Activated CD4-positive, alpha-beta T cell treated with anti-CD3 and anti-CD28 coated beads, Interleukin-2, amount 50 U/mL, for 4 hours (primary cell): ENCODE data around the gene MOB4.
"Not testable (repeated sequence)": the region's sequence is repeated elsewhere in the genome, so short reads cannot be mapped to it uniquely, and the experiment has no call there.

ENCODE experiments used
- DNase-seq, 2 experiments: peaks; one replicate each; pipeline ENCODE4 v3.0.0-alpha.2; 2020

Gene MOB4

DNA sequence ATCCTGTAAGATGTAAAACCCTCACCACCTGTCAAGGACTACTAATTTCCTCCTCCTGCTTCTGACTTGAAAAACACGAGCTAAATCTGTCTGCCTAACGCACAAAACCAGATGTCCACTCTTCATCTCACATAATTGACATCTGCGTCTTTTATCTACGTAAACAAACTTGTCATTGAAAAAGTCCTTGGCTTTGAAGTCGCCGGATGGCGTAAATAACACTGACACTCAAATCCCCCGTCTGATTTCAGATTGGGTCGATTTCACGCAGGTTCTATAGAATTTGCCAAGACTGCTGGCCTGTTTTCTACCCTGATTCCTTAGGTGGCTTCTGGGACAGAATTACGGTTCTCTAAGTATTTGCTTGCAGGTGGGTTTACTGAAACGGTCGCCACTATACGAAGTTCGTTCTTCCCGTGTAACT lies 539 bp upstream of the MOB4 start:
- DNase-seq: no peak

DNA sequence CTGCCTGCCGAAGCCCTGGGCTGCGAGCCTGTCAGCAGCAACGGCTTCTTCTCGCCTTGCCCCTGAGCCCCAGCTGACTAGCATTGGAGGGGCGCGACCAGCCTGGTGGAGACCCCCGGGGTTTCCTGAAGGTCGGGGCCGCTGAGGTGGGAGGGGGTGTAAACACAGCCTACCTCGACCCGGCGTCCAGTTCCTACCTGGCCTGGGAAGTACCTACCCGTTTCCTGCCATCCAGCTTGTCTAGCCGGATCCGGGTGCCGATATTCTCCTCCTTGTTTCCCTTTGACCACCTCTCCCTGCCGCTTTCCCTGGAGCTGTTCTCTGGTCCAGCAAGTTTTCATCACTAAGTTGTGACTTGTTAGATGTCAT lies 511 bp downstream of the MOB4 start:
- DNase-seq: no peak

- DNase-seq: no peak
Observed at GRCh38 chr2:197517150-197517549, 1.3 kb downstream of the MOB4 start.

DNA sequence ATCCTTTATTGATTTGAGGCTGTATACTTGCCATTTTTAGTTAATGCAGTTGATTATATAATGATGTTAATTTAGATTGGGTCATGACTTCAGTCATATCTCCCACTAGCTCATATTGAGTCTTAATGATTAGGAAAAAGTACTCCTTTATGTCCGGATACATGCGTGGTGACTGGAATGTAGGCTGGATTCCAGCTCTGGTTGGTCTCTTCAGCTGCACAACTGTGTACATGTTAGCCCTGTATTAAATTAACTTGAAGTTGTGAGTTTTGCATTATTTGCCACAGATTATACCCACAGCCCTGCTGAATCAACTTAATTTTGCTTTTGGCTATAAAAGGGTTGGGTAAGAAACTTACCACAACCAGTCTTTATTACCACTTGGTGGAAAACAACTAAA lies 22.5 kb downstream of the MOB4 start:
- no peak for DNase-seq

- no peak for DNase-seq
Observed at GRCh38 chr2:197539734-197540133, 23.9 kb downstream of the MOB4 start.

GRCh38 chr2:197543206-197543605 lies 27.3 kb downstream of the MOB4 start:
- no peak for DNase-seq

DNA sequence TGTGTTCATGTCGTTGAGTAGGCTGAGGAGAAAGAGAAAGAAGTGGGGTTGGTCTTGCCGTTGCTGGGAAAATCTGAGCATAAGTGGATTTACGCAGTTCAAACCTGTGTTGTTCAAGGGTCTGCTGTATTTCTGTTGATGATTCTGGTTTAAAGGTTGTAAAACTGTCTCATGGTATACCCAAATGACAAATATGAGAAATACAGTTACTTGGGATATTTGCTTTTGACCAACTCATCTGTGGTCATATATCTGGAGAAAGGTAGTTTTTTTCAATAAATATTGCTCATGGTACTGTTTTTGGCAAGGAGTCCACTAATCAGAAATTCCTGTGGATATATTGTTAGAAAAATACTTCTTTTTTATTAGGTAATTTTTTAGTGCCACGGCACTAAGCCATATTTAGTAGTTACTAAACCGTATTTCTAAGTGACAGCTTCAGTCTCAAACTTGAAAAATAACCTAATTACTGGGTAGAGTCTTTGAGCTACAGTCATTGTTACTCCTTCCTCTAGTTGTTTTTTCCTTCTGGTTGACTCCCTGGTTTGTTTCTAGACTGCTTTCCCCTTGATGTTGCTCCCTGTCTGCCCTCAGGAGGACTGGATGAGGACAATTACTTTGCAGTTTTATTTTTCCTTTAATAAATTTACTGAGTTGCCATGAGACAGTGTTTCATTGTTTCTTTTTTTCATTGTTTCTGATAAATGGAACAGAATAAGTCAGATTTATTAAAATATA lies 31.5 kb downstream of the MOB4 start:
- no peak for DNase-seq

DNA sequence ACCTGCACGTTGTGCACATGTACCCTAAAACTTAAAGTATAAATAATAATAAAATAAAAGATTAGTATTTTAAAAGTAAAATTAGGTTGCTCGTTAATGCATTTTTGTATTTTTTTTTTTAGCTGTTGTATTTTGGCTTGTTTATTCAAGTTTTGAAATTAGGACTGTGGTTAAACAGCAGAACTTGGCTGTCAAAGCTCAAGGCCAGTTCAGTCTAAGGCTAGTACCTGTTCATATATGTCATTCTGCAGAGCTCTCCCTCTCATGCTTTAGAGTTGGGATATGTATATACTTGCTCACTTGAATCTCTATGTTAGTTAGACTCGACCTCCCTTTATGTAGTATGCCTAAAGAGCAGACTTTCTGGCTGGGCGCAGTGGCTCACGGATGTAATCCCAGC lies 32.7 kb downstream of the MOB4 start:
- DNase-seq: no peak

- not testable (repeated sequence) for DNase-seq
Observed at GRCh38 chr2:197551260-197551659, 35.4 kb downstream of the MOB4 start.

DNA sequence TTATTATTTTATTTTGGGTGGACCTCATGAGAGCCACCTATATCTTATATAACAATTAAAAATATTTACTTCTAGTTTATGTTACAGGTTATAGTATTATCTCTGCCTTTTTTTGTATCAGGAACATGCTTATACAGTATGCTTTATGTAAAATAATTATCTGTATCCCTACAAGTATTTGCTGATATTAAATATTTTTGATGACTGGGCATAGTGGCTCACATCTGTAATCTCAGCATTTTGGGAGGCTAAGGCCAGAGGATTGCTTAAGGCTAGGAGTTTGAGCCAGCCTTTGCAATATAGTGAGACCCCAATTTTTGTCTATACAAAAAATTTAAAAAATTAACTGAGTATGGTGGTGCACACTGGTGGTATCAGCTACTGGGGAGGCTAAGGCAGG lies 39.6 kb downstream of the MOB4 start:
- DNase-seq: no peak

GRCh38 chr2:197556456-197556855 lies 40.6 kb downstream of the MOB4 start:
- no peak for DNase-seq

DNA sequence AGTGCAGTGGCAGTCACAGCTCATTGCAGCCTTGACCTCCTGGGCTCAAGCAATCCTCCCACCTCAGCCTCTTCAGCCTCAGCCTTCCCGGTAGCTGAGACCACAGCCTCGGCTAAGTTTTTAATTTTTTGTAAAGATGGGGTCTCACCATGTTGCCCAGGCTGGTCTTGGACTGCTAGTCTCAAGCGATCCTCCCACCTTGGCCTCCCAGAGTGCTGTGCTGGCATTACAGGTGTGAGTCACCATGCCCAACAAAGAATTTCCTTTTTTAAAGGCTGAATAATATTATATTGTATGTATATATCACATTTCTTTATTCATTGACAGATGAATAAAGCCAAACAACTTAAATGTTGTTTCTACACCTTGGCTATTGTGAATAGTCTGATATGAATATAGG lies 42.5 kb downstream of the MOB4 start:
- no peak for DNase-seq

GRCh38 chr2:197559681-197560080 lies 43.8 kb downstream of the MOB4 start:
- no peak for DNase-seq

- DNase-seq: no peak
Observed at GRCh38 chr2:197560146-197560665, 44.3 kb downstream of the MOB4 start.

GRCh38 chr2:197571627-197572271 lies 55.9 kb downstream of the MOB4 start:
- no peak for DNase-seq

DNA sequence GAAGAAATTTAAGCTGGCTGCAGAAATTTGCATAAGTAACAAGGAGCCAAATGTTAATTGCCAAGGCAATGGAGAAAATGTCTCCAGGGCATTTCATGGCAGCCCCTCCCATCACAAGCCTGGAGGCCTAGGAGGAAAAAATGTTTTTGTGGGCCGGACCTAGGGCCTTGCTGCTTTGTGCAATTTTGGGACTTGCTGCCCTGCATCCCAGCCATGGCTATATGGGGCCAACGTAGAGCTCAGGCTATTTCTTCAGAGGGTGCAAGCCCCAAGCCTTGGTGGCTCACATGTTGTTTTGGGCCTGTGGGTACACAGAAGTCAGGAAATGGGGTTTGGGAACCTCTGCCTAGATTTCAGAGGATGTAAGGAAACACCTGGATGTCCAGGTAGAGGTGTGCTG lies 57.7 kb downstream of the MOB4 start:
- no peak for DNase-seq

DNA sequence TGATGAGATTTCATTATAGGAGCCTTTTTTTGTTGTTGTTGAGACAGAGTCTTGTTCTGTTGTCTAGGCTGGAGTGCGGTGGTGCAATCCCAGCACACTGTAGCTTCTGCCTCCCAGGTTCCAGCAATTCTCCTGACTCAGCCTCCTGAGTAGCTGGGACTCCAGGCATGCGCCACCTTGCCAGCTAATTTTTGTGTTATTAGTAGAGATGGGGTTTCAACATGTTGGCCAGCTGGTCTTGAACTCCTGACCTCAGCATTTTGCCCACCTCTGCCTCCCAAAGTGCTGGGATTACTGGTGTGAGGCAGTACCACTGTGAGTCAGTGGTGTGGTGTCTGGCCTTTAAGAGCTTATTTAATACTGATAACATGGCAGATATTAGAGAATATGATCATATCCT lies 60.1 kb downstream of the MOB4 start:
- DNase-seq: no peak

DNA sequence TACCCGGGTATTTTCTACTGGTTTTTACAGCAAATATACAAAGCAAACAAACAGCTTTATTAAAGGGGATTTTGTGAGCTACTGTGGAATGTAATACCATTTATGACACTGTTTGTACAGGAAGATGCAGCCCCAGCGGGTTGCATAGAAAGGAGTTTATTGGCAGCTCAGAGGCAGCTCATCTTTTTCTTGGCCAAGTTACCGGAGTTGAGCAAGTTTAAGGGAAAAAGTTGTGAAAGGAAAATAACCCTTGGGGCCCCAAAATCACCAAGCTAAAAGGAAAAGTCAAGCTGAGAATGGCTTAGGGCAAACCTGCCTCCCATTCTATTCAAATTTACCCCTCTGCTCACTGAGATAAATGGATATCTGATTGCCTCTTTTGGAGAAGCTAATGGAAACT lies 60.8 kb downstream of the MOB4 start:
- DNase-seq: no peak

GRCh38 chr2:197577446-197577845 lies 61.6 kb downstream of the MOB4 start:
- DNase-seq: no peak

DNA sequence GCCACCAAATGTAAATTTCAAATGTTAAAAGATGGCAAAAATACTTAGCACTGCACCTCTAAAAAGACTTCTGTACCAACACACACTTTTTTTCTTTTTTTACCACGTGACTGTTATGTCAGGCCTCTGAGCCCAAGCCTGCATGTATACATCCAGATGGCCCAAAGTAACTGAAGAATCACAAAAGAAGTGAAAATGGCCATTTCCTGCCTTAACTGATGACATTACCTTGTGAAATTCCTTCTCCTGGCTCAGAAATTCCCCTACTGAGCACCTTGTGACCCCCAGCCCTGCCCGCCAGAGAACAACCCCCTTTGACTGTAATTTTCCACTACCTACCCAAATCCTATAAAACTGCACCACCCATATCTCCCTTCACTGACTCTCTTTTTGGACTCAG lies 62.4 kb downstream of the MOB4 start:
- not testable (repeated sequence) for DNase-seq

DNA sequence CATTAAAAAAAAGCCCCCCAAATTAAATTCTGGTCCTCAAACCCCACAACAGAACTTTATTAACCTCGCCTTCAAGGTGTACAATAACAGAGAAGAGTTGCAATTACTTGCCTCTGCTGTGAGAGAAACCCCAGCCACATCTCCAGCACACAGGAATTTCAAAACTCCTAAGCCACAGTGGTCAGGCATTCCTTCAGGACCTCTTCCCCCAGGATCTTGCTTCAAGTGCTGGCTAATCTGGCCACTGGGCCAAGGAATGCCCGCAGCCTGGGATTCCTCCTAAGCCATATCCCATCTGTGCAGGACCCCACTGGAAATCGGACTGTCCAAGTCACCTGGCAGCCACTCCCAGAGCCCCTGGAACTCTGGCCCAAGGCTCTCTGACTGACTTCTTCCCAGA lies 64.3 kb downstream of the MOB4 start:
- not testable (repeated sequence) for DNase-seq

DNA sequence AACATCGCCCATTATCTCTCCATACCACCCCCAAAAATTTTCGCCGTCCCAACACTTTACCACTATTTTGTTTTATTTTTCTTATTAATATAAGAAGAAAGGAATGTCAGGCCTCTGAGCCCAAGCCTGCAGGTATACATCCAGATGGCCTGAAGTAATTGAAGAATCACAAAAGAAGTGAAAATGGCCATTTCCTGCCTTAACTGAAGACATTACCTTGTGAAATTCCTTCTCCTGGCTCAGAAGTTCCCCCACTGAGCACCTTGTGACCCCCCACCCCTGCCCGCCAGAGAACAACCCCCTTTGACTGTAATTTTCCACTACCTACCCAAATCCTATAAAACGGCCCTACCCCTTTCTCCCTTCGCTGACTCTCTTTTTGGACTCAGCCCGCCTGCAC lies 71.4 kb downstream of the MOB4 start:
- DNase-seq: not testable (repeated sequence)

GRCh38 chr2:197591339-197592072 lies 75.6 kb downstream of the MOB4 start:
- DNase-seq: no peak

DNA sequence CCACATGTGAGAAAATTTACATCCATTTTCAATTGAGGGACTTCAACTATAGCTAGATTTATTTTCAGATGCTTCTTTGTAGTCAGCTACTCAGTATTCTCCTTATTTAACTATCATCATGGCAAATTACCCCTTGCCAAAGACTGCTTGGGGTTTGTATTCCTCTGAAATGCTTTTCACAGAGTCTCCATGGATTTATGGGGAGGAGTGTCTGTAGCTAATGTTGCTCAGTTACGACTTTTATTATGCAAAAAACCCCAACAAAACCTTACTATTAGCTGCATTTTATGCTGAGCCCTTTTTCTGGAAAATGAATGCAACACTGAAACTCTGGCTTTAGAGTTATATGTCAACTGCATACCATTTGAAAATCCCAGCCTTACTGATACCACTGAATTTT lies 80.9 kb downstream of the MOB4 start:
- no peak for DNase-seq
